ENCODE measurements around the gene CEP112. TPM values are rescaled to one million over a fixed set of nuclear protein-coding genes. Genes with fewer than 3 reads are reported as not detected.

The CEP112 gene
- total and polyA plus RNA-seq, 2 of the 4 experiments (the other 2 are of a cell fraction): 2.5 to 5.6 TPM

DNA sequence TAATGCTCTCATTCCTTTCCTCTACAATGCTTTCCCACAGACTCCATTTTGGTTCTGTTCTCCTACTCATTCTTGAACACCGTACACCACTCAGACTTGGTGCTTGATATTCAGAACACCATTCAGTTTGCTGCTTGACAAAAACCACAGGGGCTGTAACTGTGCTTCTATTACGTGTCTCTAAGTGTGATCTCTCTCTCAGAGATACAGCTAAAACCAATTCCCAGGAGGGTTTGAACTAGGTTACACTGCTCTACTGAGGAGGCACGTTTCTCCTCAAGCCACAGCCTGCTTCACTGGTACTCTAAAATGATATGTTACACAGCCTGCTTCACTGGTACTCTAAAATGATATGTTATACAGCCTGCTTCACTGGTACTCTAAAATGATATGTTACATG lies 175.7 kb downstream of the CEP112 start:
- in situ Hi-C loops (cut with MboI; ENCODE audit: low sequenced_read_pairs): no loop called here

More for the DNA sequence above, 175.7 kb downstream of the CEP112 start:
- no peaks in the 10 kb centered on the region for H3K9me3 ChIP-seq (ENCODE audit: control insufficient read depth, insufficient read depth, low read length)
- H4K5ac ChIP-seq (ENCODE audit: low read depth, low read length): no peak overlapping the region
- no peak overlapping the region for H4K91ac ChIP-seq (ENCODE audit: insufficient read depth, low read depth, low read length)
- no peaks in the 10 kb centered on the region for H3K36me3 ChIP-seq (ENCODE audit: control insufficient read depth, insufficient read depth, low read length)
- ATAC-seq (ENCODE audit: low read depth) (no peak), DNase-seq (no peak)
- H2AK9ac ChIP-seq (replicated peaks; ENCODE audit: low read depth, low read length, poor library complexity): no peak overlapping the region
- intact Hi-C loops (cut with micrococcal nuclease): no loop called here
- no peaks in the 10 kb centered on the region for H3K9me1 ChIP-seq (ENCODE audit: insufficient read depth, low read length)
- ChIA-PET POLR2A (ENCODE audit: unreplicated experiment) (no interaction called here), CTCF (no interaction called here)
- H3K27ac ChIP-seq (ENCODE audit: insufficient read depth, low read length): no peak overlapping the region
- no peaks in the 10 kb centered on the region for H4K20me1 ChIP-seq (ENCODE audit: insufficient read depth, low read length)
- H3K79me1 ChIP-seq (ENCODE audit: low read depth in 1 of 2, low read length in 2 of 2): no peaks in the 10 kb centered on the region
- H3K4me2 ChIP-seq (ENCODE audit: low read depth, low read length): no peak overlapping the region
- no peak overlapping the region for H3K4me3 ChIP-seq (ENCODE audit: insufficient read depth, low read depth, low read length)
- WGBS, 2 experiments (ENCODE audit: extremely low coverage in 2 of 2, insufficient read length in 1 of 2): 83% methylated on average over 1 of the region's 3 CpGs; no CpG with 5 or more reads in 1 of the 2 experiments
- H3K4me1 ChIP-seq (ENCODE audit: control insufficient read depth, insufficient read depth, low read length): no peaks in the 10 kb centered on the region
- H2AFZ ChIP-seq (replicated peaks; ENCODE audit: low read length, poor library complexity): no peak overlapping the region
- H2BK20ac ChIP-seq (ENCODE audit: low read depth, low read length): no peak overlapping the region
- no peak overlapping the region for H2AK5ac ChIP-seq (ENCODE audit: low read depth, low read length)
- no peak overlapping the region for H3K56ac ChIP-seq (ENCODE audit: extremely low read depth, insufficient read depth, low read length)
- no peak overlapping the region for H3K14ac ChIP-seq (replicated peaks; ENCODE audit: low read depth, low read length)
- no peak overlapping the region for H2BK5ac ChIP-seq (ENCODE audit: low read depth, low read length, poor library complexity, severe bottlenecking)
- H3K9ac ChIP-seq (ENCODE audit: low read depth, low read length): no peak overlapping the region
- no TSS peak for BruUV-seq (replicated peaks)
- no peak for TF ChIP-seq MAZ (IDR thresholded peaks at IDR 0.05; ENCODE audit: borderline replicate concordance, low read depth, low read length)
- TF ChIP-seq MXI1 (IDR thresholded peaks at IDR 0.05; ENCODE audit: borderline replicate concordance, low read depth, low read length): no peak
- no peak for TF ChIP-seq FOS (IDR thresholded peaks at IDR 0.05; ENCODE audit: low read depth, low read length)
- TF ChIP-seq BHLHE40 (IDR thresholded peaks at IDR 0.05; ENCODE audit: low read depth, low read length): no peak
- TF ChIP-seq RCOR1 (IDR thresholded peaks at IDR 0.05; ENCODE audit: insufficient replicate concordance, low read length): no peak
- TF ChIP-seq SMC3 (IDR thresholded peaks at IDR 0.05; ENCODE audit: low read depth, low read length): no peak
- TF ChIP-seq CHD1 (IDR thresholded peaks at IDR 0.05; ENCODE audit: low read depth, low read length): no peak
- TF ChIP-seq, protein P1, sequence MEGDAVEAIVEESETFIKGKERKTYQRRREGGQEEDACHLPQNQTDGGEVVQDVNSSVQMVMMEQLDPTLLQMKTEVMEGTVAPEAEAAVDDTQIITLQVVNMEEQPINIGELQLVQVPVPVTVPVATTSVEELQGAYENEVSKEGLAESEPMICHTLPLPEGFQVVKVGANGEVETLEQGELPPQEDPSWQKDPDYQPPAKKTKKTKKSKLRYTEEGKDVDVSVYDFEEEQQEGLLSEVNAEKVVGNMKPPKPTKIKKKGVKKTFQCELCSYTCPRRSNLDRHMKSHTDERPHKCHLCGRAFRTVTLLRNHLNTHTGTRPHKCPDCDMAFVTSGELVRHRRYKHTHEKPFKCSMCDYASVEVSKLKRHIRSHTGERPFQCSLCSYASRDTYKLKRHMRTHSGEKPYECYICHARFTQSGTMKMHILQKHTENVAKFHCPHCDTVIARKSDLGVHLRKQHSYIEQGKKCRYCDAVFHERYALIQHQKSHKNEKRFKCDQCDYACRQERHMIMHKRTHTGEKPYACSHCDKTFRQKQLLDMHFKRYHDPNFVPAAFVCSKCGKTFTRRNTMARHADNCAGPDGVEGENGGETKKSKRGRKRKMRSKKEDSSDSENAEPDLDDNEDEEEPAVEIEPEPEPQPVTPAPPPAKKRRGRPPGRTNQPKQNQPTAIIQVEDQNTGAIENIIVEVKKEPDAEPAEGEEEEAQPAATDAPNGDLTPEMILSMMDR (conservative IDR thresholded peaks at IDR 0.05; ENCODE audit: low read depth, low read length): no peak
- TF ChIP-seq, protein P2, sequence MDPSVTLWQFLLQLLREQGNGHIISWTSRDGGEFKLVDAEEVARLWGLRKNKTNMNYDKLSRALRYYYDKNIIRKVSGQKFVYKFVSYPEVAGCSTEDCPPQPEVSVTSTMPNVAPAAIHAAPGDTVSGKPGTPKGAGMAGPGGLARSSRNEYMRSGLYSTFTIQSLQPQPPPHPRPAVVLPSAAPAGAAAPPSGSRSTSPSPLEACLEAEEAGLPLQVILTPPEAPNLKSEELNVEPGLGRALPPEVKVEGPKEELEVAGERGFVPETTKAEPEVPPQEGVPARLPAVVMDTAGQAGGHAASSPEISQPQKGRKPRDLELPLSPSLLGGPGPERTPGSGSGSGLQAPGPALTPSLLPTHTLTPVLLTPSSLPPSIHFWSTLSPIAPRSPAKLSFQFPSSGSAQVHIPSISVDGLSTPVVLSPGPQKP (IDR thresholded peaks at IDR 0.05; ENCODE audit: borderline replicate concordance, low read depth, low read length): no peak
- TF ChIP-seq, protein P3, sequence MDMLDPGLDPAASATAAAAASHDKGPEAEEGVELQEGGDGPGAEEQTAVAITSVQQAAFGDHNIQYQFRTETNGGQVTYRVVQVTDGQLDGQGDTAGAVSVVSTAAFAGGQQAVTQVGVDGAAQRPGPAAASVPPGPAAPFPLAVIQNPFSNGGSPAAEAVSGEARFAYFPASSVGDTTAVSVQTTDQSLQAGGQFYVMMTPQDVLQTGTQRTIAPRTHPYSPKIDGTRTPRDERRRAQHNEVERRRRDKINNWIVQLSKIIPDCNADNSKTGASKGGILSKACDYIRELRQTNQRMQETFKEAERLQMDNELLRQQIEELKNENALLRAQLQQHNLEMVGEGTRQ (IDR thresholded peaks at IDR 0.05; ENCODE audit: low read depth, low read length): no peak
- H2BK15ac ChIP-seq (ENCODE audit: low read depth, low read length): no peak overlapping the region
- no peak overlapping the region for H3K4ac ChIP-seq (ENCODE audit: low read depth, low read length)
- H3K23ac ChIP-seq (ENCODE audit: low read depth, low read length): no peak overlapping the region
- no peaks in the 10 kb centered on the region for H3K27me3 ChIP-seq (ENCODE audit: control insufficient read depth, insufficient read depth, low read length)
- H2BK120ac ChIP-seq (ENCODE audit: low read depth, low read length): no peak overlapping the region
- no peak overlapping the region for H4K8ac ChIP-seq (ENCODE audit: low read depth in 2 of 2, low read length in 2 of 2)
- H3K18ac ChIP-seq (ENCODE audit: low read depth, low read length): no peak overlapping the region
- dilution Hi-C loops (cut with HindIII; ENCODE audit: low sequenced_read_pairs, unreplicated experiment): no loop called here

Measured in IMR-90 (cell line).